GM12878 (cell line): ENCODE results near the gene C15orf62. TPM values are rescaled to one million over a fixed set of nuclear protein-coding genes. Genes with fewer than 3 reads are reported as not detected.

Experiments
- ATAC-seq: fragments of 200-7000 bp; cut with Tn5 transposase; 3 replicates; pipeline ENCODE4 v1.9.1; 2020; ENCODE audit warnings: mild to moderate bottlenecking, moderate library complexity
- Bru-seq: library from RNA; stranded (reverse); fragments of 400-500 nt; gene quantifications from one replicate; lab custom pipeline; 2021; lab: Mats Ljungman, UMichigan
- BruChase-seq, 2 experiments: library from RNA; stranded (reverse); fragments of 400-500 nt; gene quantifications; one replicate each; lab custom pipeline; 2021; lab: Mats Ljungman, UMichigan
- BruUV-seq: library from RNA; stranded (reverse); fragments of 400-500 nt; replicated peaks from 2 replicates; lab custom pipeline; 2021; lab: Mats Ljungman, UMichigan
- CTCF ChIA-PET: fragments of 300-600 bp; sonication (Branson Sonifier 250); formaldehyde crosslinking; extraction: SDS; loops from one replicate; lab custom pipeline; 2021; ENCODE audit warnings: inconsistent platforms; lab: Yijun Ruan, JAX
- POLR2A ChIA-PET: fragments of 350-600 bp; formaldehyde crosslinking; extraction: SDS; loops from one replicate; lab custom pipeline; 2021; ENCODE audit warnings: inconsistent platforms; lab: Charles Lee
- RAD21 ChIA-PET: fragments of 300-600 bp; sonication (Branson Sonifier 250); formaldehyde crosslinking; loops from one replicate; lab custom pipeline; 2023; ENCODE audit warnings: antibody characterized with exemption; ENCODE audit not compliant: unreplicated experiment; lab: Charles Lee
- SMC1A ChIA-PET: fragments of 300-600 bp; sonication (Branson Sonifier 250); formaldehyde crosslinking; loops from one replicate; lab custom pipeline; 2023; ENCODE audit not compliant: unreplicated experiment, uncharacterized antibody; lab: Charles Lee
- DNase-seq: peaks from one replicate; pipeline ENCODE4 v3.0.0-alpha.2; 2011; ENCODE audit warnings: low read depth, low spot score
- FAIRE-seq: peaks from 3 replicates; lab custom pipeline; 2011; peaks lifted over from hg19 to GRCh38; lab: Jason Lieb, UNC
- H2AFZ ChIP-seq: 2 replicates; pipeline ENCODE4 v1.6.0; 2011; ENCODE audit warnings: low read depth, low read length, control low read depth; ENCODE audit not compliant: control insufficient read depth
- H3K27ac ChIP-seq: 2 replicates; pipeline ENCODE4 v1.5.1; 2011; ENCODE audit warnings: control low read depth; ENCODE audit not compliant: control insufficient read depth, insufficient read depth
- H3K27me3 ChIP-seq, 2 experiments: replicated peaks in 1 of 2; 2 replicates each; pipeline versions ENCODE4 v1.6.0 to v1.6.1; 2011; ENCODE audit warnings: low read length in 1 of 2; ENCODE audit not compliant: control insufficient read depth in 2 of 2, insufficient read depth in 2 of 2
- H3K36me3 ChIP-seq, 2 experiments: 2 replicates each; pipeline ENCODE4 v1.5.1; 2011; ENCODE audit warnings: low read length in 1 of 2; ENCODE audit not compliant: control insufficient read depth in 2 of 2, insufficient read depth in 2 of 2
- H3K4me1 ChIP-seq: 2 replicates; pipeline ENCODE4 v1.6.1; 2011; ENCODE audit warnings: mild to moderate bottlenecking, low read length, moderate library complexity, mixed read lengths; ENCODE audit not compliant: control insufficient read depth, insufficient read depth
- H3K4me2 ChIP-seq: 2 replicates; pipeline ENCODE4 v1.6.0; 2011; ENCODE audit warnings: control low read depth; ENCODE audit not compliant: control insufficient read depth, insufficient read depth
- H3K4me3 ChIP-seq: fragments of 200-600 bp; sonication (generic); 2 replicates; pipeline ENCODE4 v1.5.1; 2016
- H3K79me2 ChIP-seq: 2 replicates; pipeline ENCODE4 v1.6.0; 2011; ENCODE audit warnings: low read length; ENCODE audit not compliant: control insufficient read depth, insufficient read depth
- H3K9ac ChIP-seq: 2 replicates; pipeline ENCODE4 v1.8.0; 2011; ENCODE audit warnings: low read length, control low read depth, mixed read lengths; ENCODE audit not compliant: control insufficient read depth, insufficient read depth
- H3K9me3 ChIP-seq: replicated peaks from 3 replicates; pipeline ENCODE4 v1.5.1; 2011; ENCODE audit warnings: mild to moderate bottlenecking, low read length; ENCODE audit not compliant: control insufficient read depth, insufficient read depth
- H4K20me1 ChIP-seq: 2 replicates; pipeline ENCODE4 v1.6.0; 2011; ENCODE audit not compliant: control insufficient read depth, insufficient read depth
- ATF7 ChIP-seq: fragments of 450-650 bp; IDR thresholded peaks from 2 replicates; pipeline ENCODE4 v1.6.1; 2016; ENCODE audit warnings: low read depth, mild to moderate bottlenecking
- BHLHE40 ChIP-seq, 2 experiments: fragments of 450-650 bp in 1 of 2; IDR thresholded peaks; 2 replicates each; pipeline ENCODE4 v1.6.1; 2011 to 2017; ENCODE audit warnings: low read depth in 2 of 2, borderline replicate concordance in 1 of 2, improper control_type of control experiment in 1 of 2, low read length in 1 of 2, mild to moderate bottlenecking in 1 of 2
- BRCA1 ChIP-seq: IDR thresholded peaks from 2 replicates; pipeline ENCODE4 v1.6.1; 2011; ENCODE audit warnings: low read depth, low read length, improper control_type of control experiment
- CBFB ChIP-seq: IDR thresholded peaks from 2 replicates; pipeline ENCODE4 v1.6.1; 2016; ENCODE audit warnings: antibody characterized with exemption, low read depth
- EED ChIP-seq: sonication (generic); IDR thresholded peaks from 2 replicates; pipeline ENCODE4 v1.6.1; 2016; ENCODE audit warnings: antibody characterized with exemption, low read depth
- HDGF ChIP-seq: fragments of 450-650 bp; IDR thresholded peaks from 2 replicates; pipeline ENCODE4 v1.6.1; 2016; ENCODE audit warnings: antibody characterized with exemption
- IKZF2 ChIP-seq, 2 experiments: fragments of 450-650 bp; IDR thresholded peaks; 2 replicates each; pipeline ENCODE4 v1.6.1; 2017; ENCODE audit warnings: mild to moderate bottlenecking in 2 of 2, moderate library complexity in 2 of 2
- KLF5 ChIP-seq: fragments of 450-650 bp; IDR thresholded peaks from 2 replicates; pipeline ENCODE4 v1.6.1; 2014; ENCODE audit warnings: mild to moderate bottlenecking; ENCODE audit not compliant: partially characterized antibody
- MEF2A ChIP-seq: IDR thresholded peaks from 2 replicates; pipeline ENCODE4 v1.6.1; 2011; ENCODE audit warnings: low read depth, mild to moderate bottlenecking, low read length, moderate library complexity; ENCODE audit not compliant: insufficient read depth
- MEF2B ChIP-seq: fragments of 450-650 bp; IDR thresholded peaks from 2 replicates; pipeline ENCODE4 v1.6.1; 2018; ENCODE audit warnings: mild to moderate bottlenecking, moderate library complexity; ENCODE audit not compliant: partially characterized antibody, poor library complexity, severe bottlenecking
- MLLT1 ChIP-seq: fragments of 450-650 bp; IDR thresholded peaks from 2 replicates; pipeline ENCODE4 v1.6.1; 2016; ENCODE audit warnings: mild to moderate bottlenecking
- MTA2 ChIP-seq: fragments of 450-650 bp; IDR thresholded peaks from 2 replicates; pipeline ENCODE4 v1.6.1; 2016; ENCODE audit warnings: low read depth, mild to moderate bottlenecking, moderate library complexity
- NR2F1 ChIP-seq: fragments of 450-650 bp; conservative IDR thresholded peaks from 2 replicates; pipeline ENCODE4 v1.6.1; 2017; ENCODE audit warnings: mild to moderate bottlenecking
- POLR2AphosphoS2 ChIP-seq: IDR thresholded peaks from 2 replicates; pipeline ENCODE4 v1.6.1; 2011; ENCODE audit warnings: low read depth, mild to moderate bottlenecking, low read length, improper control_type of control experiment, moderate library complexity
- TARDBP ChIP-seq: IDR thresholded peaks from 2 replicates; pipeline ENCODE4 v1.6.1; 2016; ENCODE audit warnings: borderline replicate concordance
- USF2 ChIP-seq: IDR thresholded peaks from 2 replicates; pipeline ENCODE4 v1.6.1; 2011; ENCODE audit warnings: low read depth, low read length, improper control_type of control experiment, borderline replicate concordance
- WGBS: methylation state at CpG from one replicate; pipeline ENCODE4 v1.1.6; 2016; ENCODE audit warnings: low lambda C conversion rate; ENCODE audit not compliant: insufficient replicate concordance, insufficient coverage; ENCODE audit errors: missing lambda C conversion rate; 5-methylcytosine and 5-hydroxymethylcytosine counted together
- in situ Hi-C: fragments of 300-500 bp; cut with MboI; formaldehyde crosslinking; loops from 9 replicates; pipeline ENCODE4 v1.14.3; 2018; ENCODE audit warnings: mixed read lengths
- intact Hi-C: fragments of 100-400 bp; cut with micrococcal nuclease; formaldehyde crosslinking; loops from one replicate; pipeline ENCODE4 v1.14.2; 2022; ENCODE audit not compliant: unreplicated experiment
- long read RNA-seq, 2 experiments: library from polyadenylated mRNA; unstranded; transcript quantifications; one replicate each; pipeline ENCODE4 v2.0.0, GENCODE V29; 2019 to 2020
- polyA minus RNA-seq, 3 experiments: library from RNA; depleted of rRNA, polyadenylated mRNA; stranded (reverse); fragments of >200 nt; gene quantifications; 2 replicates each; pipeline ENCODE4 v1.2.3, GENCODE V29; 2011
- polyA plus RNA-seq, 11 experiments: library from polyadenylated mRNA; depleted of rRNA in 4 of 11; unstranded in 6 of 11; stranded (reverse) in 5 of 11; fragments of >200 nt; fragmentation: Nextera tagmentation in 4 of 11; fragmentation: Illumina TruSeq in 1 of 11; extraction: Ambion mirVana in 4 of 11; extraction: Trizol in 1 of 11; gene quantifications; 1 replicate in 1 of 11; 2 replicates in 10 of 11; pipeline versions ENCODE4 v1.2.1 to v1.2.3, GENCODE V29; 2011 to 2016; ENCODE audit warnings: inconsistent platforms in 2 of 11, missing spikeins in 2 of 11, low read depth in 1 of 11
- total RNA-seq, 4 experiments: library from RNA; depleted of rRNA in 3 of 4; stranded (reverse); fragments of >200 nt in 3 of 4; fragmentation: Illumina TruSeq in 1 of 4; extraction: Trizol in 1 of 4; gene quantifications; 2 replicates each; pipeline versions ENCODE4 v1.2.1 to v1.2.3, GENCODE V29; 2013 to 2021

The C15orf62 gene
- total RNA-seq (2013; cell fraction: nucleolus; rRNA removed) = 0.96 and 1.4 TPM in 2 replicates
- total RNA-seq (2014; rRNA removed) (0.44 and 0.68 TPM in 2 replicates), total RNA-seq (2014; rRNA removed; fragmentation: Illumina TruSeq; extraction: Trizol) (0.37 and 0.54 TPM in 2 replicates), total RNA-seq (2021) (0.24 and 0.56 TPM in 2 replicates), polyA plus RNA-seq (2011; rRNA removed) (0.07 and 0.11 TPM in 2 replicates), polyA plus RNA-seq (2014; fragmentation: Illumina TruSeq; extraction: Trizol) (0.25 TPM in 1 of 2 replicates, not detected in the other), polyA plus RNA-seq (2014; fragmentation: Nextera tagmentation; extraction: Ambion mirVana) (under 1 TPM in 1 of 2 experiments, not detected in 1; 0.06 TPM), polyA plus RNA-seq (2014; rRNA removed) (0.18 and 0.28 TPM in 2 replicates), polyA plus RNA-seq (2016; fragmentation: Nextera tagmentation; extraction: Ambion mirVana) (under 1 TPM; 0.40 to 0.50 TPM), polyA minus RNA-seq (2011; rRNA and poly(A)+ RNA removed) (0.22 and 0.26 TPM in 2 replicates), Bru-seq, nascent RNA (percentile 35 among the genes with signal in this experiment), BruChase-seq, experiment 1, labeled RNA remaining after a 6-hour chase (percentile 33 among the genes with signal in this experiment), BruChase-seq, experiment 2, labeled RNA remaining after a 2-hour chase (percentile 42 among the genes with signal in this experiment)
- 0.76 TPM for polyA plus RNA-seq (2011; ENCODE audit: low read depth)
- polyA plus RNA-seq (2011; cell fraction: cytosol; rRNA removed) = 0.04 and 0.12 TPM in 2 replicates
- 0.35 and 0.51 TPM in 2 replicates for polyA plus RNA-seq (2011; cell fraction: nucleus; rRNA removed)
- 1.00 and 1.4 TPM in 2 replicates for polyA plus RNA-seq (2012)
- polyA minus RNA-seq (2011; cell fraction: cytosol; rRNA and poly(A)+ RNA removed) = not detected in 2 replicates
- 0.48 and 0.96 TPM in 2 replicates for polyA minus RNA-seq (2011; cell fraction: nucleus; rRNA and poly(A)+ RNA removed)
- long read RNA-seq, experiment 1 = 0 reads
- long read RNA-seq, experiment 2 = 0 reads

GRCh38 chr15:40769274-40770146 is at the start of gene C15orf62:
Gene C15orf62 (plus strand): TSS chr15:40769980. CDS start chr15:40770496, 516 bp downstream.
- H3K4me1 ChIP-seq = peaks cover 32% of the 10 kb centered on the region
- no peak for TF ChIP-seq MEF2A
- peak; percentile 29; the same call in 1 of the 2 replicates for TF ChIP-seq ATF7
- no peak for TF ChIP-seq BRCA1
- peak; percentile 56 to 83 for TF ChIP-seq BHLHE40 (IDR thresholded peaks at IDR 0.05; ENCODE audit: borderline replicate concordance in 1 of 2, low read depth in 2 of 2, low read length in 1 of 2)
- TF ChIP-seq MLLT1 = 0 out of 2 replicates have a peak, but pooled peaks have one; percentile 19
- TF ChIP-seq IKZF2 (IDR thresholded peaks at IDR 0.05) = peak; percentile 51 to 62; a peak in 2 of 4 replicates
- TF ChIP-seq TARDBP = 0 out of 2 replicates have a peak, but pooled peaks have one; percentile 19
- peak; percentile 68 for TF ChIP-seq EED
- peak; percentile 92 for TF ChIP-seq MEF2B
- TF ChIP-seq MTA2 = peak; percentile 48
- TF ChIP-seq KLF5 = no peak
- TF ChIP-seq POLR2AphosphoS2 = no peak
- TF ChIP-seq NR2F1 = peak; percentile 31; the same call in 1 of the 2 replicates
- peak; percentile 27; the same call in 1 of the 2 replicates for TF ChIP-seq CBFB
- no peak for TF ChIP-seq USF2
- no peak for TF ChIP-seq HDGF

More at GRCh38 chr15:40769274-40770146, at the start of gene C15orf62:
- in situ Hi-C loops = no loop called here
- no TSS peak for BruUV-seq
- Histone ChIP-seq H3K4me3 (no peak within 1 kb of the TSS), H3K27me3 (no peaks in the 10 kb centered on the region), H3K9me3 (no peaks in the 10 kb centered on the region), H3K9ac (peak within 1 kb of the TSS; percentile 41), H3K27ac (peak within 1 kb of the TSS; percentile 65), H3K4me2 (peak within 1 kb of the TSS; percentile 52), H3K79me2 (no peaks in the 10 kb centered on the region), H3K36me3 (peaks cover 0 to 7% of the 10 kb centered on the region in 2 experiments; a peak in 2 of 4 replicates), H2AFZ (peak within 1 kb of the TSS; percentile 25), H4K20me1 (no peaks in the 10 kb centered on the region)
- FAIRE-seq = no peak
- DNase-seq = peak; percentile 53
- WGBS = 45% methylated on average over 28 of the region's 28 CpGs
- CTCF ChIA-PET = interaction anchor here (0.7 to 3.1 kb wide), 15 partner anchors 9 to 250 kb away, joined by 3 to 17 read pairs (median 4); partner anchors contain the start of gene RAD51
- intact Hi-C loops = no loop called here
- SMC1A ChIA-PET = interaction anchor here (1.0 to 1.5 kb wide), 6 partner anchors 13 to 90 kb away, joined by 3 to 6 read pairs (median 4); partner anchors contain the start of gene RAD51
- ATAC-seq = peak; percentile 51
- POLR2A ChIA-PET = interaction anchor here (0.8 to 2.7 kb wide), 7 partner anchors 10 to 462 kb away, joined by 3 to 12 read pairs (median 3); partner anchors contain the start of gene RAD51
- RAD21 ChIA-PET = interaction anchor here (0.7 to 3.3 kb wide), 5 partner anchors 12 to 125 kb away, joined by 4 to 11 read pairs (median 4); partner anchors contain the start of gene VPS18
